Measurements from ENCODE around the gene AP1S3.

DNA sequence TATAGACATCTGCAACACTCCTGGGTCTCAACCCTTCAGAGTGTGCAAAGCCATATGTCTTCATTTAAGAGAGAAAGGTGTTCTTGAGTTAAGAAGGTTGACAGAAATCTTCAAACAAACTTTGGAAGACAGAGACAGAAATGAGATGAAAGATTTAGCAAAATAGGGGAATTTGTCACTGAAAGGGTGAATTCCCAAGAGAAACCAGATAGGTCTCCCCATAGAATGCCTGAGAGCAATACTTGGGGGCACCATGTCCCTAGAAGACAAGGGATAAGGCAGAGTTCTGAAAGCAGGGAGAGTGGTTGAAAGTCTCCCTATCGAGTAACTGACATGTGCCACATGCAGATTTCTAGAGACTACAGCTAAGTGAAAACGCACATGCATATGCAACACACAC, 50.0 kb downstream of the AP1S3 start:
- no peak for TF ChIP-seq EZH2 (IDR thresholded peaks at IDR 0.05)
- no peak for TF ChIP-seq POLR2AphosphoS5 (IDR thresholded peaks at IDR 0.05; ENCODE audit: borderline replicate concordance, low read depth, low read length)
- TF ChIP-seq FOXP2 (optimal IDR thresholded peaks at IDR 0.05; ENCODE audit: control extremely low read depth, extremely low read length, insufficient read depth): no peak
